ENCODE data around the gene ARHGEF7. TPM values are rescaled to one million over a fixed set of nuclear protein-coding genes. Genes with fewer than 3 reads are reported as not detected.
"Not testable (repeated sequence)": the region's sequence is repeated elsewhere in the genome, so short reads cannot be mapped to it uniquely, and the experiment has no call there.

ARHGEF7 gene
- total RNA-seq, 1 donor from 2014 or later = 176 TPM

DNA sequence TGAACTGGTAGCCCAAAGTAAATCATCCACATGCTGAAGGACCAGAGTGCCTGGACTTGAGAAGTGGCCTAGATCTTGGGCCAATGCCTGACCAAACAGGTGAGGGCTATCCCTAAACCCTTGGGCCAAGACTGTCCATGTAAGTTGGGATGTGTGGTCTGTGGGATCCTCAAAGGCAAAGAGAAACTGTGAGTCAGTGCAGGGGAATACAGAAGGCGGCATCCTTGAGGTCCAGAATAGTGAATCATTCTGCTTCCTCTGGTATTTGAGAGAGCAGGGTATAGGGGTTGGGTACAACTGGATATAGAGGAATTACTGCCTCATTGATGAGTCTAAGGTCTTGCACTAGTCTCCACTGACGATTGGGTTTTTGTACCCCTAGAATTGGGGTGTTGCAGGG, 79.5 kb downstream of the ARHGEF7 start:
- peak in 1 of 2 donors; percentile 85 for DNase-seq (ENCODE audit: low read depth in 2 of 2)

DNA sequence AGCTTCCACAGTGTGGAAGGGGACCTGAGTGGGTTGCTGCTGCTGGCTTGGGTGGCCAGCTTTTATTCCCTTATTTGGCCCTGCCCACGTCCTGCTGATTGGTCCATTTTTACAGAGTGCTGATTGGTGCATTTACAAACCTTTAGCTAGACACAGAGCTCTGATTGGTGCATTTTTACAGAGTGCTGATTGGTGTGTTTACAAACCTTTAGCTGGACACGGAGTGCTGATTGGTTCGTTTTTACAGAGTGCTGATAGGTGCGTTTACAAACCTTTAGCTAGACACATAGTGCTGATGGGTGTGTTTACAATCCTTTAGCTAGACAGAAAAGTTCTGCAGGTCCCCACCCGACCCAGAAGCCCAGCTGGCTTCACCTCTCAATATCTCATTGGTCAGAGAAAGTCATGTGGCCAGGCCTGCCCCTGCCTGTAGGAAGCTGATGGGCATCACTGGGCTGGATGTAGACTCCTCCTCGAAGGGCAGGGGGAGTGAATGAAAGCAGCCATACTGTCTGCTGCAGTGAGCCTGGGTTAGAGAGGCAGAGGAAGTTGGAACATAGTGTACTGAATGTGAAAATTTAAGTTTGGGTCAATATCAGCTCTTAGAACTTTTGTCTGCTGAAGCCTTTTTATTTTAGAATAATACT, 83.7 kb downstream of the ARHGEF7 start:
- not testable (repeated sequence) for DNase-seq (ENCODE audit: low read depth in 2 of 2)

DNA sequence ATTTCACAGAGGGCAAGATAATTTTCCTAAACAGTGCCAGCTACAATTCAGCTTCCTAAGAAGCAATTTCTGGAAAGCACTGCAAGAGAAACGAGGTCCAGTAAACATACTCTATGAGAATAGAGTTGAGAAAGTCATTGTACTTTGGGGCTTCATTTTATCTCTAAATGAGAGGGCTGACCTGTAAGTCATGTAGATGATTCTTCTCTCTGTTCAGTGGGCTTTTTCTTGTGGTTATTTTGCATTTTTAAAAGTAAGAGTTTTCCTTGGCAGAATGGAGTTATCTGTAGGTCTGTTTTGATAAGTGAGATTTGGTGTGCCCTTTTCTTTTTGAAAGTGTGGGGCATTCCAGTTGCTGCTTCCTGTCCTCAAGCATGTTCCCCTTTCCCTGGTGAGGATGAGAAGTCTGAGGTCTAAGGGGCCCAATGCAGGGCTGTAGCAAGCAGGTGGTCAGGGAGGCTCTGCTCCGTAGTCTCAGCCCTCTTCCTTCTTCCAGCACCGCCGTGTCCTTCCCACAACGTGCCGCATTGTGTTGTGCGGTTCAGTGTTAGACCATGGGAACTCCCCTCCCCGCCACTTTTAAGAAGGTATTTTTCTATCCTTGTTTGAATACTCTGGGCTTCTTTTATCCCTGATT, 86.3 kb downstream of the ARHGEF7 start:
- peak in 1 of 2 donors; percentile 16 for DNase-seq (ENCODE audit: low read depth in 2 of 2)

DNA sequence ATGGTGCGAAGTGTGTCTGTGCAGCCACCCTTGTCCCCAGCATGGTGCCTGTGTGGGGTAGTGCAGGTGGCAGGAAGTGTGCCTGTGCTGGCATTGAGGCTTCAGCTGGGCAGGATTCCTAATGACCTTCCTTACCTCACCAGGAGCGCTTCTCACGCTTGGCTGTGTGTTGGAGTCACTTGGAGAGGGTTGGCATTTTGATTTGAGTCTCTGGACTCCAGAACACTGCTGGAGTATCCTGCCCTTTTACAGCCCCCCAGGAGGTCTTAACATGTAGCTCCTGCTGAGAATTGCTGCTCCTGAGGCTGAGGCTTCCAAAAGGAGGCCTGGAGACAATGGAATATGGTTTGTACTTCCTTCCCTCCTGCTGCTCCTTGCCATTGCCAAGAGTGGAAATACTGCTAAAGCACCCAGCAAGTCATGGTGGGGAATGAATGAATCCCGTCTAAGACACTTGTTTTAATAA, 87.1 kb downstream of the ARHGEF7 start:
- peak; percentile 53 to 72 for DNase-seq (ENCODE audit: low read depth in 2 of 2)

DNA sequence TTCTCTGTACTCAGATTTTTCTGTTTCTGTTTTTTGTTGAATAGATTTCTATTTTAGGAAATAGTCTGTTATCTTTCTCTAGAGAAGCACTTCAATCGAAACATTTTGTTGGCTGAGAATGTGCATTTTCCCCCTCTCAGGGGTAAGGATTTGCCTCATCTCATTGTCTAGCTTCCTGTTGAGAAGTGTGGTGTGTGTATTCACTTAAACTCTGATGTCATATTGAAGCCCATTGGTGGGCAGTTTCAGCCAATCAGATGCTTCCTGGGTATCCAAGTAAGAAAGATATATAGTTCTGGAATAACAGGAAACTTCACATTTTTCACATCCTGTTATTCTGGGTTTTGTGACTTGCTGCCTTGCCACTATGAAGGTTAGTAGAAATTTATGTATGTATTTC, 87.6 kb downstream of the ARHGEF7 start:
- DNase-seq (ENCODE audit: low read depth in 2 of 2) = peak; percentile 98 to 99

DNA sequence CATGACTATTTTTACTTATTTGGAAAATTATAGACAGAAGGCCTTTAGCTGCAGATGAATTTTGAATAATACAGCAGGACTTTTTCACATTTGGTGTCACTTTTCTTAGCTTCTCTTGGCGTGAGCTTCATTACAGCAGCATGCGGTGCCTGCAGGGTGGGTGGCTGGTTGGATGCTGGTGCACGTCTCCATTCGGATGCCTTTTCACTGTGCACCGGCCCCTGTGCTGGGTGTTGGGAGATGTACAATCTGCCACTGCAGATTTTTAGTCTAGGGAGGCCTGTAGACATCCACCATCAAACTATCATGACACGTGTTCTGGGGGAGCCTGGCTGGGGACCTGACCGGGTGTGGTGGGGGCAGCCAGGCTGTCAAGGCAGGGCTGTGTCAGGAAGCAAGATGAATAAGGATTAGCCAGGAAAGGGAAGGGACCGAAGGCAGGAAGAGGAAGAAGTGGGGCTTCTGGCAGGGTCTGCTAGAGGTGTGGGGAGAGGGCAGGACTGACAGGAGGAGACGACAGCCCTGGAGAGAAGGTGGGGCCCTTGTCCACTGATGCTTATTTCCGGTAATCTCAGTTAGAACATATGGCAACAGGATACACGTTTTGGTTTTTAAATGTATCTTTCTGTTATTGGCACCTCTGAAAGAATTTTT, 88.8 kb downstream of the ARHGEF7 start:
- DNase-seq (ENCODE audit: low read depth in 2 of 2) = peak; percentile 44 to 47

DNA sequence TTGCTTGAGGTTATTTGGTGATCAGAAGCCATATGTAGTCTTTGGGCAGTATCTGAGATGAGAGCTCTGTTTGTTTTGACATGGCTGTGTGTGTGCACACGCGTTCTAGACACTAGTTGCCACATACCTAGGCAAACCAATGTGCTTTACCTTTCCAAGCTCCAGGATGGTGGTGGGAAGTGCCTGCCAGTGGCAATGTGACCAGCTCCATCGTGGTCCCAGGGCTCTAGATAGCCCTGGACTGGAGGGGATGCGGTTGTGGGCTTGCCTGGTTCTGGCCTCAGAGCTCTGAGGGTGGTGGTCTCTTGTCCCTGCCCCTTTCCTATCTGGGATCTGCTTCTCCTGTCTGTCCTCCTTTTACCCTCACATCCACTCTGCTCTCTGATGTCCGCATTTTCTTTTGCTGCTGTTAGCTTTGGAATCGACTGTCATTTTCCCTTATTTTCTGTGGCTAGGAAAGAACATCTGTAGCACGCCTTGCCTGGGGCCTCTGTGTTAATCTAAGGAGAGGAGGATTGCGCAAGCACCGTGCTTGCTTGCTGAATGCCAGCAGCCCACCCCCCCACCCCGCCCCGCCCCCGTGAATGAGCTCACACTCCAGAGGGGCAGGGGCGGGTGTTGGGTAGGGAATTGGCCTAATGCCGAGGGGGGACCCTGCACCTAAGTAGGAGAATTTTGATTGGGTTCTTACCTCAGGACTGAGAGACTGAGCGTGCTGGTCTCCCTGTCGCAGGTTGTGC, 89.5 kb downstream of the ARHGEF7 start:
- peak; percentile 54 to 58 for DNase-seq (ENCODE audit: low read depth in 2 of 2)

DNA sequence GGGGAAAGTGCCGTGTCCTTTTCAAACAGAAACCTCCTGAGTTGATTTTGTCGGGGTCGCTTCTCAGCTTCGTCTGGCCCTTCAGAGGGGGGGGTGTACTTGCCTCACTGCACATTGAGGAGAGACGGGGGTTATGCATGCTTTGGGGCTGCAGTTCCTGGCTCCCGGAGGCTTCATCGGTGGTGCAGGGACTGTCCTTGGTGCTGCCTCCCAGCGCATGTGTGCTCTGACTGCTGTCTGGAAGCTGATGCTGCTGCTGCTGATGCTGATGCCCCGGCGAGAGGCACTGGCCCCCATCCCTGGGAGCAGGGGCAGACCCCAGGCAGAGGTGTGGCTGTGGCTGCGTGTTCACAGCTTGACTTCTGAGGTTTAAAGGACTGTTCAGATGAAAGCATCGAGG, 91.0 kb downstream of the ARHGEF7 start:
- DNase-seq (ENCODE audit: low read depth in 2 of 2) = peak in 1 of 2 donors; percentile 31

DNA sequence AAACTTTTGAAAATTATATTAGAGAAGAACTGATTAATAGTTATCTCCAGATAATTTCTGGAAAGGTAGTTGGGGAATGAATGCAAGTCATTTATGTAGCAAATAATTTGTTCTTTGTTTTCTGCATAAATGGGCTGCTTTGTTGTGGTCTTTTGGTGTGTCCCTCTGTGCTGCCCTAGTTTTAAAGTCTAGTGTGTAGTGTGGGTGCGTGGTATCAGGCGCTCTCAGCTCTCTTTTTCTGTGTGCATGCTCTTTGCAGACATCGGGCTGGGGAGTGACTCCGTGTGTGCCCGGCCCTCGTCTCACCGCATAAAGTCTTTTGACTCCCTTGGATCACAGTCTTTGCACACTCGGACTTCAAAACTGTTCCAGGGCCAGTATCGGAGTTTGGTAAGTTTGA, 94.5 kb downstream of the ARHGEF7 start:
- peak in 1 of 2 donors; percentile 0 for DNase-seq (ENCODE audit: low read depth in 2 of 2)

DNA sequence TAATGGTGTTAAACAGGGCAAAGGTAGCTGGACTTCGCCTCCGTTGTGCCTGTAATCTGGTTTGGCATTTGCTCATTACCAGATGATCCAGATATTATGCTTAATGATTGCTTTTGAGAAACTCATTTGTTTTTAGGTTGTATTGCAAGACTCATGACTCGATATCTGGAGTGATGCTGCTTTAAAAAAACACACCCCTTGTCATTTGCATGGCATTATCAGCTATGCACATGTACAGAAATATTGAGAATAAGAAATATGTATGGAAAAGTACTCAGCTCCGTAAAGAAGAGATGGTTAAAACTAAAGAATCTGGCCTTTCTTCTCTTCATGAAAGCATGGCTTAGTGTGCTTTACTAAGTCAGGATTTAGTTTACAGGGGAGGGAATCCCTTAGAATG, 95.0 kb downstream of the ARHGEF7 start:
- peak in 1 of 2 donors; percentile 0 for DNase-seq (ENCODE audit: low read depth in 2 of 2)

DNA sequence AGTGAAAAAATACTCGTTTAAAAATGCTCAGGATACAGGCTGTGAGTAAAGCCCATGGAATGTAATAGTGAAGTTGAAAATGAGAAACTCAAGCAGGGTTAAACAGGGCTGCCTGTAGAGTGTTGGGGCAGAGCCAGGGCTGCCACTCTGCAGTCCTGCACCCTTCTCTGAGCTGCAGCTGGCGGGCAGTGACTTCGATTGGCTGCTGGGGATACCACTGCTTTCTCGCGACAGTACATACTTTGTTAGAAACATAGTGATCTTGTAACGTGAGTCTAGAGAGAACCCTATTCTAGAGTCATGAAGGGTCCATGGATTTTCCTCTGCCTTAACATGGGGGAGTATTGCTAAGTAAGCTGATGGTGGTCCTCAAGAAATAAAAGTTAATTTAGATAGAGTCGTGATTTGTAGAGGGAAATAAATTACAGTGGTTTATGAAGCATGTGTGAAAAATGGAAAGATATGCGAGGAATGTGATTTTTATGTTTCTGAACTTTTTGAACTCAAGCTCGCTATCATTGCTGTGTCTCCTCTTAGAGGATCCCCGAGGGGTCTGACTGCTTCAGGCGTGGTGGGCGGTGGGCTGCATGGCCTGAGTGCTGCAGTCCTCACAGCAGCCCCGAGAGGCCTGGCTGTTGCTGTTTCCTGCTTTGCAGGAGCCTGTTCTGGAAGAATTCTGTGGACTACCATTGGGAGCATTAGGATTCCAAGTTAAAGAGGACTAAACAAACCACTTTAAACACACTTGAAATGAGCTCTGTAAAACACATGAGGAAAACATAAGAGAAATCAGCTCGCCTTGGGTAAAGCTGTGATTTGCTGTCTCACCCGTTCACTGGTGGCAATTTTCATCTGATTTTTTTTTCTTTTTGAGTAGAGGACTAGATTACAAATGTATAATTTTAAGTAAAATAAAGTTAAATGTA, 95.7 kb downstream of the ARHGEF7 start:
- DNase-seq (ENCODE audit: low read depth in 2 of 2) = peak; percentile 43 to 54

DNA sequence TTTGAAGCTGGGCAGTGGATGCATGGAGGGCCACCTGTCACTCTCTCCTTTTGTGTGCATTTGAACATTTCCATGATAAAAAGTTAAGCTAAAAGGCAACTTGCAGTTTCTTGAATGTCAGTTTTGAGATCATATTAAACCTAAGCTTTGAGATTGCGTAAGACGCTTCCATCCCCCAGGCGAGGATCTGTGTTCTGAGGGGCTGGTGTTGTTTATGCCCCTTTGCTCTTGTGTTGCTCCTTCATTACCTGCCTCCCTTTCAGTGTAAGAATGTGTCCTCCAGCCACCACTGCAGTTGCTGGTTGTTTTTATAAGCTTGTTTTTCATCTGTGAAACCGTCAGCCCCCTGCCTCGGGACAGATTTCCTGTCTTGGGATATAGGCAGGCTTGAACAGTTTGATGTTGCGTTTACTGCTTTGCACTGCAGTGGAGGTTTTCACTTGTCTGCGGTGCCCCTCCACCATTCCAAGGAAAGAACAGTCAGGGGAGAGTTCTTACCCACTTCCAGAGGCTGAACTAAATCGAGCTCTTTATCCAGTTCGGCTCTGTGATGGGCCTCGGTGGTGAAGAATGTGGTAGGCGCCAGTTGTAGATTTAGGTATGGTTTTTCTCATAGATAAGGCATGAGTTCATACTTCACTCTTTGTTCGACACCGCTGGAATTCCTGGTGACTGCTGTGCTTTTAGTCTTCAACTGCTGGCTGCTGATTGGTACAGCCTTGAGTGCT, 96.8 kb downstream of the ARHGEF7 start:
- peak in 1 of 2 donors; percentile 10 for DNase-seq (ENCODE audit: low read depth in 2 of 2)

DNA sequence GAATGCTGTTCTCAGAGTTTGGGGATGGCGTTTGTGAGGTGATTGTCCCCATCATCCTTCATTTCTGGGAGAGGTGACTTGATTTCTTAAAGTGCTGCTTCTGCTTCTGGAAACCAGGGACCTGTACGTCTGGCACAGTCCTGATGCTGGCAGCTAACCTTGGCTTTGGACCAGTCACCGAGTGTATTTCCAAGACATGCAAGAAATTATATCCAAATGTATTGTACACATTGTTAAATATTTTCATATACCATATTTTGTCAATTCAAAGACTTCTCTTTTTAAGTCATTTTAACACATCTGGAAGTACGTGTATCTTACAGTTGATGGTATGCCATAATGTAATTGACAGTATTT, 97.4 kb downstream of the ARHGEF7 start:
- DNase-seq (ENCODE audit: low read depth in 2 of 2) = no peak

DNA sequence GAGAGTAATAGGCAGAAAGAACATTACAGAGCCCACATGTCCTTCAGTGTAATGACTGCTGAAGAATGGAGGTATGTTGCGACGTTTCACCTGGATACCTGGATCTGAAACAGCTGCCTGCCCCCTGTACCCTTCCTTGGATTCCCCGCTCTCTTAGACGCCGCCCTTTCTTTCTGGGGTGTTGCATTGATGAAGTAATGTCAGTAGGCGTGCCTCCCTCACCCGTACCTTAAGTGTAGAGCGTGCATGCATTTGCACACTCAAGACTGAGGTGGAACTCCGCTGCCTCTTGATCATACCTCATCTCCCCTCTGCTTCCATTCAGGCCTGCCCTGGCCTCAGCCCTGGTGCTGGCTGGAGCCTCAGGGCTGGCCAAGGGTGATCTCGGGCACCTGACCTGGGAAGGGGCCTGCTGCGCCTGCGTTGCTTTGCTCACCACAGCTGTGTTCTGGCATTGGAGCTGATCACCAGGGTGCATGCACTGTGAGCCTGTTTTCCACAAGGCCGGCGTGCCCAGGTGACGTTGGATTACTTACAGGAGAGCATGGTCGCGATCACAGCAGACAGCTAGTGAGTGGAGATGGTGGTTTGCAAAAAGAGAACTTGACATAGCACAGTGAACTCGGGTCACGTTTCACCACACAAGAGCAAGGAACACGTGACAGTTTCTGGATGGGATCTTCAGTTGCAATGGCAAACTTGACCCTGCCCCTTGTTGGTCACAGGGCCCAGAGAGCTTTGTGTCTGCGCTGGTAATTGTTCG, 99.0 kb downstream of the ARHGEF7 start:
- peak; percentile 7 to 29 for DNase-seq (ENCODE audit: low read depth in 2 of 2)

DNA sequence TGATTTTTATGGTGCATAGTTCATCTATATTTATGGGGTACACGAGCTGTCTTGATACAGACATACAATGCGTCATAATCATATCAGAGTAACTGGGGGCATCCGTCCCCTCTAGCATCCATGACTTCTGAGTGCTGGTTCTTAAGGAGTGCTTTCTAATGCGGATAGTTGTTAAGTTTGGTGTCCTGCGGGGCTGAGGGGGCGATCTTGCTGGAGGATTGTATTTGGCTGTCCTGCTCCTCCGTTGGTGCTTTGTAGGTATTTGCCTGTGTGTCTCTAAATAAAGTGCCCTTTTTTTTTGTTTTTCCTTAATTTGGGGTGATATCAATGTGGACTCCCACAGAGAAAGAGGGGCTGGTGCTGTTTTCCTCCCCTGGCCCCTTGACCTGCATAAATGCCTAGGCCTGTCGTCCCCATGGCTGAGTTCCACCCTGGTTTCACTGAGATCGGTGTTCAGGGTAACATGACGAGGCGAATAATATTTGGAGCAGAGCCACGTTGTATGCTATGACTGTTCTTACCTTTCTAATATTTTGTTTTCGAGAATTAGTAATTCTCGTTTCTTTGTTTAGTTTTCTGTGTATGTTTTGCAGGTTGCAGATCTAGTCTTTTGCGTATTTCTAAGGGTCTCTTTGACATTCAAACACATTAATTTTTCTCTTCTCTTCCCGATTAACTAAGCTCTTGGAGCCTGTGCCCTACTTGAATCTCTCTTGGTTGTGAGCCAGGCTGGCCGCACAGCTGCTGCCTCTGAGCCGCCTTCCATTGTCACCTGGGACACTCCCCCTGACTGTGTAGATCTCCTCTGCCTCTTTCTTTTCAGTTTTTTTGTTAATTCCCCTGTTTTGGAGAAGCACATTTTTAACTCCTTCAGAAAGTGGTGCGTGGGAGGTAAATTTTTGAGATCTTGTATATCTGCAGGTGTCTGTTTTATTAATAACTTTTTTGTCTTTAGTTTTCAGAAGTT, 100.3 kb downstream of the ARHGEF7 start:
- peak in 1 of 2 donors; percentile 18 for DNase-seq (ENCODE audit: low read depth in 2 of 2)

DNA sequence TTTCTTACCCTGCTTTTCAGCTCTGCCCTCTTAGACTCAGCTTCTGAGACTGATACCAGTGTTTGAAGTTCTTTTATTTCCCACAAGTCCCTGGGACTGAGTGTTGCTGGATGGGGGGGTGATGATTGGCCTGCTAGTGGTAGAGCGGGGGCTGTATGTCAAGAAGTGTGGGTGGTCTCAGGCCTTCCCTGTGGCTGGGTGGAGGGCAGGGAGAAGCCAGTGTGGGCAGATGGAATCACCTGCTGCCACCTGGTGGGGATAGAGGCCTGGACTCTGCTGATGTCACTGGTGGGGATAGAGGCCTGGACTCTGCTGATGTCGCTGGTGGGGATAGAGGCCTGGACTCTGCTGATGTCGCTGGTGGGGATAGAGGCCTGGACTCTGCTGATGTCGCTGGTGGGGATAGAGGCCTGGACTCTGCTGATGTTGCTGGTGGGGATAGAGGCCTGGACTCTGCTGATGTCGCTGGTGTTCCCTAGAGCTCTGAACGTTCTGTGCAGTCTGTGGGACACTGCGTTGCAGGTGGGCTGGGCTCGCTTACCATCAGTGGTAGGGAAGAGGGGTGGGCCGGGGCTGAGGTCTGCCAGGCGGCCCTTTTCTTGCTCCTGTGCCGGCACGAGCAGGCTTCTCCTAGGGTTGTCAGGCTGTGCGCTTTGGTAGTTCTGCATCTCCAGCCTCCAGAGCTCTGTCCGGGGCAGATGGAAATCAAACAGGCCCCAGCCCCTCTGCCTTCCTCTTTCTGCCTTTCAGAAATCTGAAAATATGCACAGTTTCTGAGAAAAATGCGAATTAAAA, 101.3 kb downstream of the ARHGEF7 start:
- DNase-seq (ENCODE audit: low read depth in 2 of 2) = peak; percentile 36 to 65

DNA sequence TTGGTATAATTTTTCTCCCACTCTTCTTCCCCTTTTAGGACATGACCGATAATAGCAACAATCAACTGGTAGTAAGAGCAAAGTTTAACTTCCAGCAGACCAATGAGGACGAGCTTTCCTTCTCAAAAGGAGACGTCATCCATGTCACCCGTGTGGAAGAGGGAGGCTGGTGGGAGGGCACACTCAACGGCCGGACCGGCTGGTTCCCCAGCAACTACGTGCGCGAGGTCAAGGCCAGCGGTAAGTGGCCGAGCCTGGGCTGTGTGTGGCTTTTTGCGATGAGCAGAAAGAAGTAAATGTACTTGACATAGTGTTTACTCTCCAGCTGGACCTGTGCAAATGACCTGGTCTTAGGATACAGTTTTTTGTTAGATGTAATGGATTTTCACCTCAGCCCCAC, 102.5 kb downstream of the ARHGEF7 start:
- peak in 1 of 2 donors; percentile 10 for DNase-seq (ENCODE audit: low read depth in 2 of 2)

Data from lung microvascular endothelial cell (primary cell).